Endothelial cell of umbilical vein (primary cell): ENCODE results near the gene BRAT1. TPM values are rescaled to one million over a fixed set of nuclear protein-coding genes. Genes with fewer than 3 reads are reported as not detected.

Experiments used
- BruUV-seq: library from RNA; stranded (reverse); fragments of 400-500 nt; replicated peaks from 2 replicates; lab custom pipeline; 2021; lab: Mats Ljungman, UMichigan
- CTCF ChIA-PET: fragments of 300-600, 350-600 bp; sonication (Branson Sonifier 250); formaldehyde crosslinking; loops from one replicate; lab custom pipeline; 2021; ENCODE audit warnings: antibody characterized with exemption, inconsistent platforms; lab: Charles Lee
- POLR2A ChIA-PET: fragments of 300-600, 350-600 bp; sonication (Branson Sonifier 250); formaldehyde crosslinking; loops from one replicate; lab custom pipeline; 2021; ENCODE audit warnings: antibody characterized with exemption, inconsistent platforms; lab: Charles Lee
- DNase-seq: peaks from one replicate; pipeline ENCODE4 v3.0.0-alpha.2; 2011; ENCODE audit warnings: low read depth, low spot score
- FAIRE-seq: peaks from 2 replicates; lab custom pipeline; 2011; peaks lifted over from hg19 to GRCh38; lab: Jason Lieb, UNC
- H2AFZ ChIP-seq: 2 replicates; pipeline ENCODE4 v1.6.0; 2012; ENCODE audit warnings: low read depth, low read length, control low read depth, inconsistent platforms
- H3K27ac ChIP-seq: 2 replicates; pipeline ENCODE4 v1.5.1; 2011; ENCODE audit warnings: low read depth, mild to moderate bottlenecking, control low read depth, low read length, moderate library complexity; ENCODE audit not compliant: insufficient read depth
- H3K27me3 ChIP-seq, 2 experiments: 2 replicates each; pipeline versions ENCODE4 v1.6.0 to v1.6.1; 2011; ENCODE audit warnings: low read length in 2 of 2, mixed read lengths in 1 of 2; ENCODE audit not compliant: control insufficient read depth in 2 of 2, insufficient read depth in 2 of 2
- H3K36me3 ChIP-seq, 2 experiments: 2 replicates in 1 of 2; 3 replicates in 1 of 2; pipeline ENCODE4 v1.5.1; 2011; ENCODE audit warnings: low read length in 2 of 2, mild to moderate bottlenecking in 1 of 2, moderate library complexity in 1 of 2; ENCODE audit not compliant: control insufficient read depth in 2 of 2, insufficient read depth in 2 of 2; ENCODE audit errors: extremely low read depth in 1 of 2
- H3K4me1 ChIP-seq: 3 replicates; pipeline ENCODE4 v1.5.1; 2011; ENCODE audit warnings: mild to moderate bottlenecking, low read length; ENCODE audit not compliant: control insufficient read depth, insufficient read depth; ENCODE audit errors: extremely low read depth
- H3K4me2 ChIP-seq: 2 replicates; pipeline ENCODE4 v1.6.1; 2011; ENCODE audit warnings: low read length, control low read depth, mixed read lengths; ENCODE audit not compliant: insufficient read depth
- H3K4me3 ChIP-seq, 3 experiments: fragments of 200-600 bp in 1 of 3; sonication (generic), shearing (Covaris generic) in 1 of 3; replicated peaks in 1 of 3; 2 replicates each; pipeline ENCODE4 v1.5.1; 2011 to 2016; ENCODE audit warnings: control low read depth in 3 of 3, low read length in 3 of 3, mild to moderate bottlenecking in 2 of 3, inconsistent platforms in 1 of 3, low read depth in 1 of 3, moderate library complexity in 1 of 3; ENCODE audit not compliant: insufficient read depth in 1 of 3
- H3K79me2 ChIP-seq: 2 replicates; pipeline ENCODE4 v1.6.0; 2012; ENCODE audit warnings: low read length, inconsistent platforms; ENCODE audit not compliant: control insufficient read depth, insufficient read depth
- H3K9ac ChIP-seq: replicated peaks from 2 replicates; pipeline ENCODE3; 2011; ENCODE audit warnings: low read length, control low read depth; ENCODE audit not compliant: insufficient read depth; ENCODE audit errors: extremely low read depth
- H3K9me1 ChIP-seq: replicated peaks from 3 replicates; pipeline ENCODE4 v1.6.0; 2011; ENCODE audit warnings: mild to moderate bottlenecking, low read length; ENCODE audit not compliant: control insufficient read depth, insufficient read depth; ENCODE audit errors: extremely low read depth
- H3K9me3 ChIP-seq: replicated peaks from 2 replicates; pipeline ENCODE4 v1.5.1; 2012; ENCODE audit warnings: low read length, inconsistent platforms; ENCODE audit not compliant: control insufficient read depth, insufficient read depth
- H4K20me1 ChIP-seq: replicated peaks from 2 replicates; pipeline ENCODE3; 2011; ENCODE audit warnings: mild to moderate bottlenecking, low read length; ENCODE audit not compliant: control insufficient read depth, insufficient read depth; ENCODE audit errors: extremely low read depth
- EZH2 ChIP-seq: IDR thresholded peaks from 2 replicates; pipeline ENCODE4 v1.6.1; 2012; ENCODE audit warnings: borderline replicate concordance, low read depth, mild to moderate bottlenecking, moderate library complexity, low read length, inconsistent platforms; ENCODE audit not compliant: severe bottlenecking
- FOS ChIP-seq: IDR thresholded peaks from 2 replicates; pipeline ENCODE4 v1.6.1; 2011; ENCODE audit warnings: mild to moderate bottlenecking, low read length, moderate library complexity, borderline replicate concordance; ENCODE audit not compliant: insufficient read depth
- GATA2 ChIP-seq: IDR thresholded peaks from 2 replicates; pipeline ENCODE4 v1.7.0; 2011; ENCODE audit warnings: low read depth, mild to moderate bottlenecking, moderate library complexity, mixed read lengths, low read length; ENCODE audit not compliant: insufficient read length, insufficient read depth
- JUN ChIP-seq: IDR thresholded peaks from 2 replicates; pipeline ENCODE4 v1.6.1; 2011; ENCODE audit warnings: borderline replicate concordance, low read depth; ENCODE audit not compliant: insufficient read length, insufficient read depth
- MYC ChIP-seq: IDR thresholded peaks from one replicate; pipeline ENCODE4 v1.6.1; 2011; ENCODE audit warnings: mild to moderate bottlenecking, low read depth, low read length
- POLR2A ChIP-seq: IDR thresholded peaks from 2 replicates; pipeline ENCODE4 v1.6.1; 2012; ENCODE audit warnings: low read depth, mild to moderate bottlenecking, control low read depth, low read length
- POLR2AphosphoS5 ChIP-seq: IDR thresholded peaks from 2 replicates; pipeline ENCODE4 v1.6.1; 2012; ENCODE audit warnings: low read depth, mild to moderate bottlenecking, control low read depth, low read length, moderate library complexity; ENCODE audit not compliant: insufficient read depth
- dilution Hi-C: fragments of 300-500 bp; cut with MboI; formaldehyde crosslinking; loops from one replicate; pipeline ENCODE4 v1.15.0; 2019; ENCODE audit warnings: low sequenced_read_pairs; ENCODE audit not compliant: extremely low pct_ligation_motif_present
- intact Hi-C: fragments of 100-400 bp; cut with micrococcal nuclease; formaldehyde crosslinking; loops from one replicate; pipeline ENCODE4 v1.10.0; 2022
- polyA plus RNA-seq, 4 experiments: library from polyadenylated mRNA; depleted of rRNA in 3 of 4; stranded (reverse) in 3 of 4; unstranded in 1 of 4; fragments of >200 nt; gene quantifications; 2 replicates each; pipeline versions ENCODE4 v1.2.1 to v1.2.3, GENCODE V29; 2011 to 2012; ENCODE audit warnings: missing spikeins in 1 of 4
- total RNA-seq: library from RNA; stranded (reverse); gene quantifications from 2 replicates; pipeline ENCODE4 v1.2.3, GENCODE V29; 2021
- TF ChIP-seq, protein P1 (sequence below): IDR thresholded peaks from 2 replicates; pipeline ENCODE4 v1.6.1; 2011; ENCODE audit not compliant: insufficient read depth, insufficient read length
- TF ChIP-seq, protein P2 (sequence below), 2 donors: IDR thresholded peaks; 1 replicate in 1 of 2; 2 replicates in 1 of 2; pipeline ENCODE4 v1.5.1; 2011; ENCODE audit warnings: low read length in 2 of 2, mild to moderate bottlenecking in 2 of 2, moderate library complexity in 2 of 2, control low read depth in 1 of 2, inconsistent platforms in 1 of 2, low read depth in 1 of 2; ENCODE audit not compliant: insufficient read depth in 1 of 2; ENCODE audit errors: extremely low read depth in 1 of 2

The BRAT1 gene
- total and polyA plus RNA-seq, 2 donors (not counting 3 experiments of a cell fraction or from before 2014, with no cell fraction given): 31.1 to 31.6 TPM

DNA sequence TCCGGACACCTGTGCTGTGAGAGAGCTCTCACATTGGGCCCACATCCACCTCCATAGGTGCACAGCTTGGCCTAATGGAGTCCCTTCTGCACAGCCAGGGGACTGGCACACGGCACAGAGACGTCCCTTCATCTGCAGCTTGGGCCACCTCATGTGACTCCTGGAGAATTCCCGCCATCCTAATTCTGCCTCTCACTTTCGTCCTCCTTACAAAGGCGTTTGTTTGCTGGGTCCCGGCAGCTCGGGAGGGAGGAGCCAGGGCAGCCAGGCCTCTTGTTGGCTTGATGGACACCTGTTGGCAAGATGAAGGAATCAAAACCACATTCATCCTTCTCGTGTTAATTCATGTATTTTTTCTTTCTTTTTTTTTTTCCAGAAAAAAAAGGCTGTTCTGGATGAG, 45.7 kb upstream of the BRAT1 start:
- TF ChIP-seq EZH2 (no peak), GATA2 (no peak), FOS (no peak), POLR2AphosphoS5 (no peak), POLR2A (no peak), MYC (no peak), JUN (no peak)
- TF ChIP-seq, protein P1, sequence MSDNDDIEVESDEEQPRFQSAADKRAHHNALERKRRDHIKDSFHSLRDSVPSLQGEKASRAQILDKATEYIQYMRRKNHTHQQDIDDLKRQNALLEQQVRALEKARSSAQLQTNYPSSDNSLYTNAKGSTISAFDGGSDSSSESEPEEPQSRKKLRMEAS: no peak
- TF ChIP-seq, protein P2, sequence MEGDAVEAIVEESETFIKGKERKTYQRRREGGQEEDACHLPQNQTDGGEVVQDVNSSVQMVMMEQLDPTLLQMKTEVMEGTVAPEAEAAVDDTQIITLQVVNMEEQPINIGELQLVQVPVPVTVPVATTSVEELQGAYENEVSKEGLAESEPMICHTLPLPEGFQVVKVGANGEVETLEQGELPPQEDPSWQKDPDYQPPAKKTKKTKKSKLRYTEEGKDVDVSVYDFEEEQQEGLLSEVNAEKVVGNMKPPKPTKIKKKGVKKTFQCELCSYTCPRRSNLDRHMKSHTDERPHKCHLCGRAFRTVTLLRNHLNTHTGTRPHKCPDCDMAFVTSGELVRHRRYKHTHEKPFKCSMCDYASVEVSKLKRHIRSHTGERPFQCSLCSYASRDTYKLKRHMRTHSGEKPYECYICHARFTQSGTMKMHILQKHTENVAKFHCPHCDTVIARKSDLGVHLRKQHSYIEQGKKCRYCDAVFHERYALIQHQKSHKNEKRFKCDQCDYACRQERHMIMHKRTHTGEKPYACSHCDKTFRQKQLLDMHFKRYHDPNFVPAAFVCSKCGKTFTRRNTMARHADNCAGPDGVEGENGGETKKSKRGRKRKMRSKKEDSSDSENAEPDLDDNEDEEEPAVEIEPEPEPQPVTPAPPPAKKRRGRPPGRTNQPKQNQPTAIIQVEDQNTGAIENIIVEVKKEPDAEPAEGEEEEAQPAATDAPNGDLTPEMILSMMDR (IDR thresholded peaks at IDR 0.05; ENCODE audit: extremely low read depth in 1 of 2, insufficient read depth in 1 of 2, low read depth in 1 of 2, low read length in 2 of 2): no peak
- Histone ChIP-seq H3K27ac (no peak overlapping the region), H2AFZ (no peak overlapping the region), H3K4me3 (no peak overlapping the region), H3K9me1 (no peaks in the 10 kb centered on the region), H3K36me3 (peaks cover 0 to 9% of the 10 kb centered on the region in 2 experiments), H3K9me3 (no peaks in the 10 kb centered on the region), H3K4me1 (no peaks in the 10 kb centered on the region), H3K79me2 (no peaks in the 10 kb centered on the region), H4K20me1 (no peaks in the 10 kb centered on the region), H3K9ac (no peak overlapping the region), H3K27me3 (no peaks in the 10 kb centered on the region), H3K4me2 (no peak overlapping the region)
- dilution Hi-C loops (no loop called here), intact Hi-C loops (no loop called here)
- DNase-seq (no peak), FAIRE-seq (no peak)
- no TSS peak for BruUV-seq
- CTCF ChIA-PET: interaction anchor here (1.3 kb wide), 1 partner anchor 8 kb away, joined by 3 read pairs; no protein-coding TSS in a partner anchor
- POLR2A ChIA-PET: no interaction called here
